DND-41 (cell line): ENCODE measurements around the gene PRKCB.
"Not testable (repeated sequence)": the region's sequence is repeated elsewhere in the genome, so short reads cannot be mapped to it uniquely, and the experiment has no call there.

Experiments used
- ATAC-seq: fragments of 200-7000 bp; cut with Tn5 transposase; 3 replicates; pipeline ENCODE4 v1.9.1; 2021; ENCODE audit warnings: low read depth; ENCODE audit not compliant: insufficient read depth
- DNase-seq: peaks from one replicate; pipeline ENCODE4 v3.0.0-alpha.2; 2020
- H2AFZ ChIP-seq: 2 replicates; pipeline ENCODE4 v1.6.0; 2012; ENCODE audit warnings: low read depth, low read length
- H3K27ac ChIP-seq: 2 replicates; pipeline ENCODE4 v1.5.1; 2012; ENCODE audit warnings: low read length, inconsistent platforms
- H3K27me3 ChIP-seq: fragments of 200-600 bp; sonication (generic); 2 replicates; pipeline ENCODE4 v1.6.0; 2012; ENCODE audit warnings: low read length, mild to moderate bottlenecking, inconsistent platforms; ENCODE audit not compliant: insufficient read depth, poor library complexity
- H3K36me3 ChIP-seq: 2 replicates; pipeline ENCODE4 v1.5.1; 2012; ENCODE audit warnings: low read length, inconsistent platforms; ENCODE audit not compliant: insufficient read depth
- H3K4me1 ChIP-seq: 2 replicates; pipeline ENCODE4 v1.5.1; 2012; ENCODE audit warnings: mild to moderate bottlenecking, low read length; ENCODE audit not compliant: insufficient read depth
- H3K4me2 ChIP-seq: 2 replicates; pipeline ENCODE4 v1.6.0; 2012; ENCODE audit warnings: mild to moderate bottlenecking, moderate library complexity, low read length, inconsistent platforms; ENCODE audit not compliant: insufficient read depth
- H3K4me3 ChIP-seq, 2 experiments: fragments of 200-600 bp in 1 of 2; shearing (Covaris generic) in 1 of 2; 2 replicates each; pipeline ENCODE4 v1.5.1; 2012 to 2016; ENCODE audit warnings: inconsistent platforms in 2 of 2, low read length in 2 of 2, mild to moderate bottlenecking in 2 of 2, low read depth in 1 of 2, moderate library complexity in 1 of 2
- H3K79me2 ChIP-seq: 2 replicates; pipeline ENCODE4 v1.6.0; 2012; ENCODE audit warnings: low read length, inconsistent platforms; ENCODE audit not compliant: insufficient read depth
- H3K9ac ChIP-seq: 2 replicates; pipeline ENCODE4 v1.6.0; 2012; ENCODE audit warnings: low read depth, mild to moderate bottlenecking, inconsistent platforms, low read length, moderate library complexity
- H3K9me3 ChIP-seq: 2 replicates; pipeline ENCODE4 v1.5.1; 2012; ENCODE audit warnings: low read length, moderate library complexity, mild to moderate bottlenecking, inconsistent platforms; ENCODE audit not compliant: insufficient read depth, severe bottlenecking
- H4K20me1 ChIP-seq: 2 replicates; pipeline ENCODE4 v1.6.0; 2012; ENCODE audit warnings: low read length; ENCODE audit not compliant: insufficient read depth
- CTCF ChIP-seq: IDR thresholded peaks from 2 replicates; pipeline ENCODE4 v1.5.1; 2012; ENCODE audit warnings: borderline replicate concordance, low read length, moderate library complexity, mild to moderate bottlenecking; ENCODE audit not compliant: poor library complexity, severe bottlenecking; ENCODE audit errors: extremely low read depth
- EZH2 ChIP-seq: IDR thresholded peaks from 3 replicates; pipeline ENCODE4 v1.6.1; 2012; ENCODE audit warnings: borderline replicate concordance, low read depth, mild to moderate bottlenecking, moderate library complexity, low read length, inconsistent platforms; ENCODE audit not compliant: severe bottlenecking

The PRKCB gene

GRCh38 chr16:24232936-24233335, 397.2 kb downstream of the PRKCB start:
- Histone ChIP-seq H3K36me3 (no peaks in the 10 kb centered on the region), H3K79me2 (no peaks in the 10 kb centered on the region), H3K9me3 (no peaks in the 10 kb centered on the region), H3K27ac (no peak overlapping the region), H3K4me1 (no peaks in the 10 kb centered on the region), H3K9ac (no peak overlapping the region), H3K4me2 (no peak overlapping the region), H4K20me1 (no peaks in the 10 kb centered on the region), H2AFZ (no peak overlapping the region), H3K27me3 (no peaks in the 10 kb centered on the region), H3K4me3 (no peak overlapping the region)
- ATAC-seq (no peak), DNase-seq (no peak)
- TF ChIP-seq CTCF (no peak), EZH2 (no peak)

GRCh38 chr16:24234737-24235136, 399.0 kb downstream of the PRKCB start:
- H4K20me1 ChIP-seq = no peaks in the 10 kb centered on the region
- H3K9me3 ChIP-seq = no peaks in the 10 kb centered on the region
- ATAC-seq = no peak
- no peak overlapping the region for H3K27ac ChIP-seq
- no peak overlapping the region for H3K9ac ChIP-seq
- no peaks in the 10 kb centered on the region for H3K36me3 ChIP-seq
- no peaks in the 10 kb centered on the region for H3K79me2 ChIP-seq
- no peak overlapping the region for H3K4me3 ChIP-seq
- no peaks in the 10 kb centered on the region for H3K4me1 ChIP-seq
- DNase-seq = no peak
- no peaks in the 10 kb centered on the region for H3K27me3 ChIP-seq
- no peak overlapping the region for H2AFZ ChIP-seq
- H3K4me2 ChIP-seq = no peak overlapping the region
- TF ChIP-seq EZH2 = no peak
- TF ChIP-seq CTCF = no peak

- ATAC-seq (no peak), DNase-seq (no peak)
- Histone ChIP-seq H3K27ac (no peak overlapping the region), H3K27me3 (no peaks in the 10 kb centered on the region), H3K9me3 (no peaks in the 10 kb centered on the region), H3K4me3 (no peak overlapping the region), H3K9ac (no peak overlapping the region), H3K36me3 (no peaks in the 10 kb centered on the region), H4K20me1 (no peaks in the 10 kb centered on the region), H2AFZ (no peak overlapping the region), H3K4me1 (no peaks in the 10 kb centered on the region), H3K79me2 (no peaks in the 10 kb centered on the region), H3K4me2 (no peak overlapping the region)
- TF ChIP-seq CTCF = no peak
- no peak for TF ChIP-seq EZH2
Measured at GRCh38 chr16:24235806-24236205, 400.0 kb downstream of the PRKCB start.

- H4K20me1 ChIP-seq, H3K9me3 ChIP-seq, H2AFZ ChIP-seq, H3K27ac ChIP-seq, H3K9ac ChIP-seq, DNase-seq, H3K27me3 ChIP-seq, H3K4me1 ChIP-seq, H3K36me3 ChIP-seq, H3K79me2 ChIP-seq, H3K4me3 ChIP-seq, H3K4me2 ChIP-seq, ATAC-seq: not testable (repeated sequence)
Measured at GRCh38 chr16:24238846-24239245, 403.1 kb downstream of the PRKCB start.
